Measurements from ENCODE around the gene PSMG2.

- TF ChIP-seq, protein P1, sequence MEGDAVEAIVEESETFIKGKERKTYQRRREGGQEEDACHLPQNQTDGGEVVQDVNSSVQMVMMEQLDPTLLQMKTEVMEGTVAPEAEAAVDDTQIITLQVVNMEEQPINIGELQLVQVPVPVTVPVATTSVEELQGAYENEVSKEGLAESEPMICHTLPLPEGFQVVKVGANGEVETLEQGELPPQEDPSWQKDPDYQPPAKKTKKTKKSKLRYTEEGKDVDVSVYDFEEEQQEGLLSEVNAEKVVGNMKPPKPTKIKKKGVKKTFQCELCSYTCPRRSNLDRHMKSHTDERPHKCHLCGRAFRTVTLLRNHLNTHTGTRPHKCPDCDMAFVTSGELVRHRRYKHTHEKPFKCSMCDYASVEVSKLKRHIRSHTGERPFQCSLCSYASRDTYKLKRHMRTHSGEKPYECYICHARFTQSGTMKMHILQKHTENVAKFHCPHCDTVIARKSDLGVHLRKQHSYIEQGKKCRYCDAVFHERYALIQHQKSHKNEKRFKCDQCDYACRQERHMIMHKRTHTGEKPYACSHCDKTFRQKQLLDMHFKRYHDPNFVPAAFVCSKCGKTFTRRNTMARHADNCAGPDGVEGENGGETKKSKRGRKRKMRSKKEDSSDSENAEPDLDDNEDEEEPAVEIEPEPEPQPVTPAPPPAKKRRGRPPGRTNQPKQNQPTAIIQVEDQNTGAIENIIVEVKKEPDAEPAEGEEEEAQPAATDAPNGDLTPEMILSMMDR (IDR thresholded peaks at IDR 0.05): no peak
- no peak for TF ChIP-seq POLR2AphosphoS5 (IDR thresholded peaks at IDR 0.05)
Observed at GRCh38 chr18:12654971-12655370, 47.9 kb upstream of the PSMG2 start.

Measured in prostate gland (tissue), 2 donors.